Ovary (tissue), 9 donors: ENCODE measurements around the gene DCLRE1C. TPM values are rescaled to one million over a fixed set of nuclear protein-coding genes. Genes with fewer than 3 reads are reported as not detected.

ENCODE experiments used
- DNase-seq, 5 donors: peaks; one replicate each; pipeline ENCODE4 v3.0.0-alpha.2; 2019 to 2020
- H3K27ac ChIP-seq, 2 donors: fragments of 200-600 bp; one replicate each; pipeline versions ENCODE4 v1.5.1 to v1.8.0; 2019 to 2022
- H3K27me3 ChIP-seq: fragments of 200-600 bp; one replicate; pipeline ENCODE4 v1.8.0; 2022
- H3K36me3 ChIP-seq: fragments of 200-600 bp; sonication (generic); one replicate; pipeline ENCODE4 v1.5.1; 2019
- H3K4me1 ChIP-seq: one replicate; pipeline ENCODE4 v1.8.1; 2013; ENCODE audit warnings: mild to moderate bottlenecking, moderate library complexity; ENCODE audit not compliant: insufficient read depth
- H3K4me3 ChIP-seq: fragments of 200-600 bp; sonication (generic); one replicate; pipeline ENCODE4 v1.5.1; 2017
- H3K9me3 ChIP-seq, 2 donors: fragments of 200-600 bp in 1 of 2; sonication (generic) in 1 of 2; one replicate each; pipeline versions ENCODE4 v1.5.1 to v1.8.1; 2013 to 2019; ENCODE audit warnings: mild to moderate bottlenecking in 1 of 2, moderate library complexity in 1 of 2
- EP300 ChIP-seq: sonication (generic); formaldehyde crosslinking; IDR thresholded peaks from one replicate; pipeline ENCODE4 v1.6.1; 2017; ENCODE audit warnings: antibody characterized with exemption
- POLR2A ChIP-seq: fragments of 450-650 bp; IDR thresholded peaks from one replicate; pipeline ENCODE4 v1.6.1; 2017; ENCODE audit warnings: antibody characterized with exemption, mild to moderate bottlenecking, moderate library complexity
- WGBS, 3 donors: extraction: QIAGEN DNeasy Blood & Tissue Kit in 1 of 3; methylation state at CpG; one replicate each; pipeline versions ENCODE4 v1.1.5 to v1.1.7; 2013 to 2017; 5-methylcytosine and 5-hydroxymethylcytosine counted together
- intact Hi-C, 4 donors: fragments of 100-400 bp; cut with DNase I; formaldehyde crosslinking; loops; one replicate each; pipeline versions ENCODE4 v1.11.0 to v1.15.1; 2022 to 2023
- polyA plus RNA-seq, 2 donors: library from polyadenylated mRNA; stranded (reverse); fragments of 200-250 nt in 1 of 2; fragments of 350-450 nt in 1 of 2; fragmentation: Illumina TruSeq in 1 of 2; extraction: RNeasy Lipid Tissue Mini Kit (QIAGEN cat#74804) in 1 of 2; gene quantifications; one replicate each; pipeline ENCODE4 v1.2.3, GENCODE V29; 2013 to 2014
- total RNA-seq, 7 donors: library from RNA; depleted of rRNA in 2 of 7; stranded (reverse); fragments of >200 nt in 2 of 7; fragmentation: NEBNext Ultra II Directional in 3 of 7; extraction: Animal tissue kit (Norgen Biotek cat#: 25700) in 3 of 7; gene quantifications; one replicate each; pipeline versions ENCODE4 v1.1.0 to v1.2.4, GENCODE V29; 2016 to 2023
- TF ChIP-seq, protein P1 (sequence below), 3 donors: fragments of 450-650 bp in 2 of 3; fragments of 200-600 bp in 1 of 3; IDR thresholded peaks; one replicate each; pipeline versions ENCODE4 v1.5.1 to v1.8.0; 2016 to 2022; ENCODE audit warnings: antibody characterized with exemption in 3 of 3, mild to moderate bottlenecking in 1 of 3
- donor health status: DM: no; HTN: no; CAD: no; lungs with moderate emphysema.
- donor health status: DM: no; HTN: no; CAD: no.
- donor health status: Bipolar disorder and iron deficiency.
- donor health status: DM: yes; HTN: yes; CAD: no.
- donor health status: DM: no; HTN: no; CAD: no.
- donor health status: DM: yes; HTN: yes; CAD: no.

Gene DCLRE1C
- total and polyA plus RNA-seq, 9 donors: 5.0 to 12.9 (median 8.8) TPM

DNA sequence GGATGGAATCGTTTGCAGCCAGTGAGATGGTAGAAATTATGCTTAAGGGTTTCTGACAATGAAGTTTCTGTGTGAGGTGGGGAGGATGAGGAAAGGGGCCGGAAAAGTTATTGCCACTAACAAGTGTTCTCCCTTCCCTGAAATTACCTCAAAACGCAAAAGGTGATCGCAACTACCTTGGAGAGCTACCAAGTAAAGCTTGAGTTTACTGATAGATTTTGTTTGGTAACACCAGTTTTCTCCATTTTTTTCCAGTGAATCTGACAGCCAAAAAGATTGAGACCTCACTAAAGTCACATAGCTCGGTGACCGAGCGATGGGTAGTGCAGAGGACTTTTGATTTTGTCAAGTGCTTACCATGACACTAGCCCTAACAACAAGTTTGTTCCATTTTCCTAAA, 73.7 kb downstream of the DCLRE1C start:
- intact Hi-C loops: no loop called here
- Histone ChIP-seq H3K4me3 (no peak overlapping the region), H3K36me3 (no peaks in the 10 kb centered on the region), H3K4me1 (no peaks in the 10 kb centered on the region), H3K27me3 (no peaks in the 10 kb centered on the region), H3K9me3 (no peaks in the 10 kb centered on the region), H3K27ac (no peak overlapping the region)
- 56 to 61% (median 57%) methylated on average over 7 of the region's 7 CpGs for WGBS, 3 donors
- TF ChIP-seq EP300 (no peak), POLR2A (no peak)
- TF ChIP-seq, protein P1, sequence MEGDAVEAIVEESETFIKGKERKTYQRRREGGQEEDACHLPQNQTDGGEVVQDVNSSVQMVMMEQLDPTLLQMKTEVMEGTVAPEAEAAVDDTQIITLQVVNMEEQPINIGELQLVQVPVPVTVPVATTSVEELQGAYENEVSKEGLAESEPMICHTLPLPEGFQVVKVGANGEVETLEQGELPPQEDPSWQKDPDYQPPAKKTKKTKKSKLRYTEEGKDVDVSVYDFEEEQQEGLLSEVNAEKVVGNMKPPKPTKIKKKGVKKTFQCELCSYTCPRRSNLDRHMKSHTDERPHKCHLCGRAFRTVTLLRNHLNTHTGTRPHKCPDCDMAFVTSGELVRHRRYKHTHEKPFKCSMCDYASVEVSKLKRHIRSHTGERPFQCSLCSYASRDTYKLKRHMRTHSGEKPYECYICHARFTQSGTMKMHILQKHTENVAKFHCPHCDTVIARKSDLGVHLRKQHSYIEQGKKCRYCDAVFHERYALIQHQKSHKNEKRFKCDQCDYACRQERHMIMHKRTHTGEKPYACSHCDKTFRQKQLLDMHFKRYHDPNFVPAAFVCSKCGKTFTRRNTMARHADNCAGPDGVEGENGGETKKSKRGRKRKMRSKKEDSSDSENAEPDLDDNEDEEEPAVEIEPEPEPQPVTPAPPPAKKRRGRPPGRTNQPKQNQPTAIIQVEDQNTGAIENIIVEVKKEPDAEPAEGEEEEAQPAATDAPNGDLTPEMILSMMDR (IDR thresholded peaks at IDR 0.05): no peak
- no peak for DNase-seq

DNA sequence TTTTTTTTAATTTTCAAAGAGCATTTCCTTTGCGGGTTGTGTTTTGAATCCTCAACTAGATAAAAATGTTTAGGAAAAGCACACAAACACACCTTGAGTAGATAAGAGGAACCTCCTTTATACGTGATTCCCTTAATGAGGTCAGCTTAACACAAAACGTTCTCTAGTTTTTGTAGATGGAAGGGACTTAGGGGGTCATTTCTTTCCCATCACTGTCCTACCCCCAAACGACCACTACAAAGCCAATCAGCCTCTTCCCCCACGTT, 74.0 kb downstream of the DCLRE1C start:
- intact Hi-C loops: no loop called here
- Histone ChIP-seq H3K27me3 (no peaks in the 10 kb centered on the region), H3K36me3 (no peaks in the 10 kb centered on the region), H3K27ac (no peak overlapping the region), H3K9me3 (no peaks in the 10 kb centered on the region), H3K4me1 (no peaks in the 10 kb centered on the region), H3K4me3 (no peak overlapping the region)
- TF ChIP-seq, protein P1 (IDR thresholded peaks at IDR 0.05): no peak
- TF ChIP-seq EP300: no peak
- no peak for TF ChIP-seq POLR2A
- no peak for DNase-seq
- 2 to 4% (median 2%) methylated on average over 5 of the region's 5 CpGs for WGBS, 3 donors

DNA sequence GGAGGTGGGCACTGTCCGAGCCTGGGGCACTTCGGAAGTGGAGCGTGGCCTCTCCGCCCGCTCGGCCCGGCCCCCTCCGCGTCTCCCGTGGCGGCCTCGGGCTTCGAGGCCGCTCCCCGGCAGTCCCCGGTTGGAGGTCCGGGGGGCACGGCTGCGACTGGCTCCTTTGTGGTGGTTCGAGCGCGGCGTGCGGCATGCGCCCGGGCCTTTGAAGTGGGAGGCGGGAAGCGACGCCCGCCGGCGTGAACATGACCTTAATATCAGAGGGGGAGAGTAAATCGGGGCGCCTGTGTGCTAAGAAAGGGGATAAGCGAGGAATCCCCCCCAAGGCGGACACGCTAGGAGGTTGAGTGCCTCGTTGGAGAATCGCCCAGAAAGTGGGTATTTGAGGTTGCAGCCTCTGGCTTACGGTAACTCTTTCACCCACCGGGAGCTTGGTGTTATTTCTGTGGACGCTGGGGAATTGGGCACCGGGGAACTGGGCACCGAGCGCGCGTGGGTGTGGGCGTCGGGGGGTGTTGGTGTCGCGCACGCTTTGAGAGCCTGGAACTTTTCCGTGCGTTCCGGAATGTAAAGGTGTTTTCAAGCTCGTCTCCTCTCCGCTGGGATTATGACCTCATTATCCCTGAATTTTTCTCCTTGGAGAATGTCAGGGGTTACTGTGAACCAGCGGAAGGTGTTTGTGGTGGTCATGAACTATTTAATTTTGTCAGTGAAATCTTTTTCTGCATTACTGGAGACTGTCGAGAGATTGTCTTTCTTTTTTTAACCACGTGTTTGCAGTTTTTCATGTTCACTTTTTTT, 74.6 kb downstream of the DCLRE1C start:
- intact Hi-C loops: no loop called here

DNA sequence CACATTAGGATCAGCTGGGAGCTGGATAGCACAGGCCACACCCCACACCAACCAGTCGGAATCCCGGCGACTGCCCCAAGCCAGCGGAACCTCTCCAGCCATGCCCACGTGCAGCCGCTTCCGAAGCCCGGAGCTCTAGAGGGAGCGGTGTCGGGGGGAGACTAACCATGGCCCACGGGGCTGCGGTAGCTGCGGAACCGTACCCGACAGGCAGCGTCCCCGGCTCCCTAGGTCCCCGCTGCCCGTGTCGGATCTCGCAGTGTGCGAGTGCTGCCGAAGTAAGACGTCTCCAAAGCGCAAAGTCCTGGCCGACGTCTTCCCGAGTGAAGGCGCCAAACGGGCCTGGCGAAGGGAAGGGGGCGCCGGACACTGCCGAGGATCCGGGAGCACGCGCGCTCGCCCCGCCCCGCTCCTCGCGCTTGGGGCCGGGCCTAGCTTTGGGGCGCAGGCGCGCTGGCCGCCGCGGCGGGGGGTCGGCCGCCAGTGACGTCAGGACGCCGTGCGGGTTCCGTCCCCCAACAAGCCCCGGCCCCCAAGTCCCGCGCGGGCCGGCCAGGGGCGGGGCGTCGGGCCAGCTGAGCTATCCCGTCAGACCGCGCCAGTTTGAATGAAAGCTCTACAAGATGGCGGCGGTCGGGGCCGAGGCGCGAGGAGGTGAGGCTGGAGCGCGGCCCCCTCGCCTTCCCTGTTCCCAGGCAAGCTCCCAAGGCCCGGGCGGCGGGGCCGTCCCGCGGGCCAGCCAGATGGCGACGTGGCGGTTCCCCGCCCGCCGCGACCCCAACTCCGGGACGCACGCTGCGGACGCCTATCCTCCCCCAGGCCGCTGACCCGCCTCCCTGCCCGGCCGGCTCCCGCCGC, 75.4 kb downstream of the DCLRE1C start, which contains the start of gene SUV39H2:
SUV39H2 (plus strand) TSS at position 601 of the 858 bp plus-strand sequence; CDS start at position 624, 23 bp downstream.
- 0% methylated on average over 52 to 102 of the region's 102 CpGs for WGBS, 3 donors
- DNase-seq: peak; percentile 94 to 98 (median 96)
- intact Hi-C loops: no loop called here

More for the DNA sequence above, 74.6 kb downstream of the DCLRE1C start:
- peak overlapping the region; percentile 69 for H3K4me3 ChIP-seq
- H3K4me1 ChIP-seq: no peaks in the 10 kb centered on the region
- 0 to 1% (median 0%) methylated on average over 60 of the region's 60 CpGs for WGBS, 3 donors
- no peaks in the 10 kb centered on the region for H3K27me3 ChIP-seq
- H3K9me3 ChIP-seq: no peaks in the 10 kb centered on the region
- peak in 1 of 5 donors; percentile 30 for DNase-seq
- H3K36me3 ChIP-seq: no peaks in the 10 kb centered on the region
- peak overlapping the region; percentile 70 to 90 for H3K27ac ChIP-seq
- TF ChIP-seq, protein P1 (IDR thresholded peaks at IDR 0.05): no peak
- TF ChIP-seq EP300 (no peak), POLR2A (no peak)

More for the DNA sequence above, 75.4 kb downstream of the DCLRE1C start, which contains the start of gene SUV39H2:
- no peaks in the 10 kb centered on the region for H3K27me3 ChIP-seq
- H3K36me3 ChIP-seq: no peaks in the 10 kb centered on the region
- TF ChIP-seq, protein P1 (IDR thresholded peaks at IDR 0.05): peak in 1 of 3 donors; percentile 17
- TF ChIP-seq EP300 (no peak), POLR2A (peak; percentile 57)
- no peaks in the 10 kb centered on the region for H3K4me1 ChIP-seq
- peak within 1 kb of the TSS; percentile 70 to 90 for H3K27ac ChIP-seq
- H3K9me3 ChIP-seq: no peaks in the 10 kb centered on the region
- peak within 1 kb of the TSS; percentile 69 for H3K4me3 ChIP-seq
